WTC11 (cell line): Measurements from ENCODE around the gene ZNF605. TPM values are rescaled to one million over a fixed set of nuclear protein-coding genes. Genes with fewer than 3 reads are reported as not detected.
A peak's percentile ranks its signal among the peaks of the same experiment; 100 is the strongest.
"Not testable (repeated sequence)": the region's sequence is repeated elsewhere in the genome, so short reads cannot be mapped to it uniquely, and the experiment has no call there.

Experiments used
- ATAC-seq: fragments of 200-7000 bp; cut with Tn5 transposase; 2 replicates; pipeline ENCODE4 v1.10.0; 2021; ENCODE audit warnings: mild to moderate bottlenecking, moderate library complexity
- CTCF ChIA-PET: fragments of 300-600 bp; sonication (Branson Sonifier 250); formaldehyde crosslinking; loops from one replicate; lab custom pipeline; 2021; ENCODE audit warnings: antibody characterized with exemption; lab: Charles Lee
- POLR2A ChIA-PET: fragments of 350-600 bp; sonication (Branson Sonifier 250); formaldehyde crosslinking; loops from one replicate; lab custom pipeline; 2021; ENCODE audit warnings: antibody characterized with exemption; lab: Charles Lee
- DNase-seq: peaks from one replicate; pipeline ENCODE4 v3.0.0; 2021; ENCODE audit warnings: low spot score
- H3K27ac Mint-ChIP-seq: 2 replicates; pipeline ENCODE4 v1.8.0; 2021; ENCODE audit warnings: mixed read lengths
- H3K27me3 Mint-ChIP-seq: 2 replicates; pipeline ENCODE4 v1.8.0; 2021; ENCODE audit warnings: low read depth, mild to moderate bottlenecking, moderate library complexity, mixed read lengths
- H3K36me3 Mint-ChIP-seq: 2 replicates; pipeline ENCODE4 v1.8.0; 2021; ENCODE audit warnings: mixed read lengths
- H3K4me1 Mint-ChIP-seq: 2 replicates; pipeline ENCODE4 v1.8.0; 2022; ENCODE audit warnings: mixed read lengths
- H3K4me3 Mint-ChIP-seq: 2 replicates; pipeline ENCODE4 v1.8.0; 2021; ENCODE audit warnings: mild to moderate bottlenecking, moderate library complexity, mixed read lengths
- H3K9me3 Mint-ChIP-seq: 2 replicates; pipeline ENCODE4 v1.8.0; 2021; ENCODE audit warnings: mixed read lengths
- ATF1 ChIP-seq: sonication (generic); formaldehyde crosslinking; IDR thresholded peaks from 2 replicates; pipeline ENCODE4 v1.8.1; 2023; ENCODE audit warnings: mild to moderate bottlenecking, moderate library complexity, missing genetic modification reagents
- CREM ChIP-seq: sonication (generic); formaldehyde crosslinking; IDR thresholded peaks from 2 replicates; pipeline ENCODE4 v1.8.1; 2022; ENCODE audit warnings: mild to moderate bottlenecking, missing genetic modification reagents, moderate library complexity
- MYBL2 ChIP-seq: sonication (generic); formaldehyde crosslinking; IDR thresholded peaks from 2 replicates; pipeline ENCODE4 v1.8.1; 2023; ENCODE audit warnings: mild to moderate bottlenecking, moderate library complexity, missing genetic modification reagents
- TCF7 ChIP-seq: sonication (generic); formaldehyde crosslinking; IDR thresholded peaks from 2 replicates; pipeline ENCODE4 v1.8.0; 2022; ENCODE audit warnings: mild to moderate bottlenecking, low read depth, missing genetic modification reagents, moderate library complexity
- ZNF396 ChIP-seq: fragments of 250-450 bp; sonication (Bioruptor Pico); IDR thresholded peaks from 2 replicates; pipeline ENCODE4 v1.8.0; 2021; ENCODE audit warnings: mild to moderate bottlenecking, moderate library complexity, borderline replicate concordance
- ZNF416 ChIP-seq: fragments of 250-450 bp; sonication (Bioruptor Pico); IDR thresholded peaks from 2 replicates; pipeline ENCODE4 v1.9.0; 2021; ENCODE audit warnings: mild to moderate bottlenecking, inconsistent platforms
- total RNA-seq: library from RNA; stranded (reverse); gene quantifications from 3 replicates; pipeline ENCODE4 v1.2.3, GENCODE V29; 2021
- TF ChIP-seq, protein P1 (sequence below): fragments of 200-600 bp; IDR thresholded peaks from 2 replicates; pipeline ENCODE4 v1.8.0; 2022; ENCODE audit warnings: antibody characterized with exemption
- TF ChIP-seq, protein P2 (sequence below): sonication (generic); formaldehyde crosslinking; IDR thresholded peaks from 2 replicates; pipeline ENCODE4 v1.8.1; 2022; ENCODE audit warnings: mild to moderate bottlenecking, missing genetic modification reagents, moderate library complexity, borderline replicate concordance
- TF ChIP-seq, protein P3 (sequence below): sonication (generic); formaldehyde crosslinking; IDR thresholded peaks from 2 replicates; pipeline ENCODE4 v1.8.1; 2022; ENCODE audit warnings: low read depth, missing genetic modification reagents, borderline replicate concordance
- TF ChIP-seq, protein P4 (sequence below): sonication (generic); formaldehyde crosslinking; IDR thresholded peaks from 2 replicates; pipeline ENCODE4 v1.8.1; 2023; ENCODE audit warnings: mild to moderate bottlenecking, missing genetic modification reagents, borderline replicate concordance
- TF ChIP-seq, protein P5 (sequence below): sonication (generic); formaldehyde crosslinking; IDR thresholded peaks from 2 replicates; pipeline ENCODE4 v1.8.1; 2022; ENCODE audit warnings: mild to moderate bottlenecking, moderate library complexity, missing genetic modification reagents
- TF ChIP-seq, protein P6 (sequence below): sonication (generic); formaldehyde crosslinking; IDR thresholded peaks from 2 replicates; pipeline ENCODE4 v1.8.0; 2023; ENCODE audit warnings: missing genetic modification reagents, mild to moderate bottlenecking, borderline replicate concordance
- TF ChIP-seq, protein P7 (sequence below): sonication (generic); formaldehyde crosslinking; IDR thresholded peaks from 2 replicates; pipeline ENCODE4 v1.8.0; 2022; ENCODE audit warnings: mild to moderate bottlenecking, missing genetic modification reagents

Gene ZNF605
- total RNA-seq, 1 experiment from 2014 or later, result 21.1 TPM

DNA sequence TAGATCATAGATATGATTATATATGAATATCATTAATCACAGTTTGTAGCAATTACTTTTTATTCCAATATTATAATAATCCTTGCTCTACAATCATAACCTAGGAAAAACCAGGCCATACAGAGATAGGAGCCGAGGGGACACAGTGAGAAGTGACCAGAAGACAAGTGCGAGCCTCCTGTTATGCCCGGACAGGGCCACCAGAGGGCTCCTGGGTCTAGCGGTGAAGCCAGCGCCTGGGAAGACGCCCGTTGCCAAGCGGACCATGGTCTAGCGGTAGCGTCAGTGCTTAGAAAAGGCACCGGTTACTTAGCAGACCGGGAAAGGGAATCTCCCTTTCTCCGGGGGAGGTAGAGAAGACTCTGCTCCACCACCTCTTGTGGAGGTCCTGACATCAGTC, 20.8 kb upstream of the ZNF605 start:
- H3K27ac Mint-ChIP-seq, CTCF ChIA-PET, ATAC-seq, H3K4me1 Mint-ChIP-seq, H3K4me3 Mint-ChIP-seq, POLR2A ChIA-PET: not testable (repeated sequence)
- peak; percentile 84 for DNase-seq
- Mint-ChIP-seq H3K27me3 (peaks cover 19% of the 10 kb centered on the region), H3K9me3 (peaks cover 81% of the 10 kb centered on the region), H3K36me3 (peaks cover 50% of the 10 kb centered on the region)
- TF ChIP-seq, protein P1, sequence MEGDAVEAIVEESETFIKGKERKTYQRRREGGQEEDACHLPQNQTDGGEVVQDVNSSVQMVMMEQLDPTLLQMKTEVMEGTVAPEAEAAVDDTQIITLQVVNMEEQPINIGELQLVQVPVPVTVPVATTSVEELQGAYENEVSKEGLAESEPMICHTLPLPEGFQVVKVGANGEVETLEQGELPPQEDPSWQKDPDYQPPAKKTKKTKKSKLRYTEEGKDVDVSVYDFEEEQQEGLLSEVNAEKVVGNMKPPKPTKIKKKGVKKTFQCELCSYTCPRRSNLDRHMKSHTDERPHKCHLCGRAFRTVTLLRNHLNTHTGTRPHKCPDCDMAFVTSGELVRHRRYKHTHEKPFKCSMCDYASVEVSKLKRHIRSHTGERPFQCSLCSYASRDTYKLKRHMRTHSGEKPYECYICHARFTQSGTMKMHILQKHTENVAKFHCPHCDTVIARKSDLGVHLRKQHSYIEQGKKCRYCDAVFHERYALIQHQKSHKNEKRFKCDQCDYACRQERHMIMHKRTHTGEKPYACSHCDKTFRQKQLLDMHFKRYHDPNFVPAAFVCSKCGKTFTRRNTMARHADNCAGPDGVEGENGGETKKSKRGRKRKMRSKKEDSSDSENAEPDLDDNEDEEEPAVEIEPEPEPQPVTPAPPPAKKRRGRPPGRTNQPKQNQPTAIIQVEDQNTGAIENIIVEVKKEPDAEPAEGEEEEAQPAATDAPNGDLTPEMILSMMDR, result peak; percentile 72; the same call in 1 of the 2 replicates

DNA sequence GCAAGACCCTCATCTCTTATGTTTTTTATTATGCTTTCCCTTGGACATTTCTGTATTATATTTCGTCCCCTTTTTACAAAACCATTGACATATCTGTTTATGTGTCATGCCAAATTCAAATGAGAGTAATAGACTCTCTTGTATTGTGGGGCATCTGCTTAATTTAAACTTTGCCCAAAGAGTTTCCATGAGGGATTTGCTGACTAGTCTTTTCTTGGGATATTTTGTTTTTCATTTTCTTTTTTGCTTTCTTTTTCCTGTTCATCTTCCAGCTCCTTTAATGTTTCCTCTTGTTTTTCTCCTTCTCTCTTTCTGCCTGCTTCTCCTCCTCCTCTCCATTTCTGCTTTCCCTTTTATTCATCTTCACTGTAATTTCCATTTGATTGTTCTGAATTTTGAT, 16.3 kb upstream of the ZNF605 start:
- CTCF ChIA-PET, result interaction anchor here (0.6 kb wide), 1 partner anchor 14 kb away, joined by 3 read pairs; the partner anchor contains the start of gene ZNF26
- peaks cover 67% of the 10 kb centered on the region for H3K9me3 Mint-ChIP-seq
- TF ChIP-seq, protein P2, sequence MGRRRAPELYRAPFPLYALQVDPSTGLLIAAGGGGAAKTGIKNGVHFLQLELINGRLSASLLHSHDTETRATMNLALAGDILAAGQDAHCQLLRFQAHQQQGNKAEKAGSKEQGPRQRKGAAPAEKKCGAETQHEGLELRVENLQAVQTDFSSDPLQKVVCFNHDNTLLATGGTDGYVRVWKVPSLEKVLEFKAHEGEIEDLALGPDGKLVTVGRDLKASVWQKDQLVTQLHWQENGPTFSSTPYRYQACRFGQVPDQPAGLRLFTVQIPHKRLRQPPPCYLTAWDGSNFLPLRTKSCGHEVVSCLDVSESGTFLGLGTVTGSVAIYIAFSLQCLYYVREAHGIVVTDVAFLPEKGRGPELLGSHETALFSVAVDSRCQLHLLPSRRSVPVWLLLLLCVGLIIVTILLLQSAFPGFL, result no peak
- TF ChIP-seq, protein P3, sequence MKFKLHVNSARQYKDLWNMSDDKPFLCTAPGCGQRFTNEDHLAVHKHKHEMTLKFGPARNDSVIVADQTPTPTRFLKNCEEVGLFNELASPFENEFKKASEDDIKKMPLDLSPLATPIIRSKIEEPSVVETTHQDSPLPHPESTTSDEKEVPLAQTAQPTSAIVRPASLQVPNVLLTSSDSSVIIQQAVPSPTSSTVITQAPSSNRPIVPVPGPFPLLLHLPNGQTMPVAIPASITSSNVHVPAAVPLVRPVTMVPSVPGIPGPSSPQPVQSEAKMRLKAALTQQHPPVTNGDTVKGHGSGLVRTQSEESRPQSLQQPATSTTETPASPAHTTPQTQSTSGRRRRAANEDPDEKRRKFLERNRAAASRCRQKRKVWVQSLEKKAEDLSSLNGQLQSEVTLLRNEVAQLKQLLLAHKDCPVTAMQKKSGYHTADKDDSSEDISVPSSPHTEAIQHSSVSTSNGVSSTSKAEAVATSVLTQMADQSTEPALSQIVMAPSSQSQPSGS (CRISPR knock-in tag), result no peak
- TF ChIP-seq, protein P4, sequence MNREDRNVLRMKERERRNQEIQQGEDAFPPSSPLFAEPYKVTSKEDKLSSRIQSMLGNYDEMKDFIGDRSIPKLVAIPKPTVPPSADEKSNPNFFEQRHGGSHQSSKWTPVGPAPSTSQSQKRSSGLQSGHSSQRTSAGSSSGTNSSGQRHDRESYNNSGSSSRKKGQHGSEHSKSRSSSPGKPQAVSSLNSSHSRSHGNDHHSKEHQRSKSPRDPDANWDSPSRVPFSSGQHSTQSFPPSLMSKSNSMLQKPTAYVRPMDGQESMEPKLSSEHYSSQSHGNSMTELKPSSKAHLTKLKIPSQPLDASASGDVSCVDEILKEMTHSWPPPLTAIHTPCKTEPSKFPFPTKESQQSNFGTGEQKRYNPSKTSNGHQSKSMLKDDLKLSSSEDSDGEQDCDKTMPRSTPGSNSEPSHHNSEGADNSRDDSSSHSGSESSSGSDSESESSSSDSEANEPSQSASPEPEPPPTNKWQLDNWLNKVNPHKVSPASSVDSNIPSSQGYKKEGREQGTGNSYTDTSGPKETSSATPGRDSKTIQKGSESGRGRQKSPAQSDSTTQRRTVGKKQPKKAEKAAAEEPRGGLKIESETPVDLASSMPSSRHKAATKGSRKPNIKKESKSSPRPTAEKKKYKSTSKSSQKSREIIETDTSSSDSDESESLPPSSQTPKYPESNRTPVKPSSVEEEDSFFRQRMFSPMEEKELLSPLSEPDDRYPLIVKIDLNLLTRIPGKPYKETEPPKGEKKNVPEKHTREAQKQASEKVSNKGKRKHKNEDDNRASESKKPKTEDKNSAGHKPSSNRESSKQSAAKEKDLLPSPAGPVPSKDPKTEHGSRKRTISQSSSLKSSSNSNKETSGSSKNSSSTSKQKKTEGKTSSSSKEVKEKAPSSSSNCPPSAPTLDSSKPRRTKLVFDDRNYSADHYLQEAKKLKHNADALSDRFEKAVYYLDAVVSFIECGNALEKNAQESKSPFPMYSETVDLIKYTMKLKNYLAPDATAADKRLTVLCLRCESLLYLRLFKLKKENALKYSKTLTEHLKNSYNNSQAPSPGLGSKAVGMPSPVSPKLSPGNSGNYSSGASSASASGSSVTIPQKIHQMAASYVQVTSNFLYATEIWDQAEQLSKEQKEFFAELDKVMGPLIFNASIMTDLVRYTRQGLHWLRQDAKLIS, result no peak
- TF ChIP-seq, protein P5, sequence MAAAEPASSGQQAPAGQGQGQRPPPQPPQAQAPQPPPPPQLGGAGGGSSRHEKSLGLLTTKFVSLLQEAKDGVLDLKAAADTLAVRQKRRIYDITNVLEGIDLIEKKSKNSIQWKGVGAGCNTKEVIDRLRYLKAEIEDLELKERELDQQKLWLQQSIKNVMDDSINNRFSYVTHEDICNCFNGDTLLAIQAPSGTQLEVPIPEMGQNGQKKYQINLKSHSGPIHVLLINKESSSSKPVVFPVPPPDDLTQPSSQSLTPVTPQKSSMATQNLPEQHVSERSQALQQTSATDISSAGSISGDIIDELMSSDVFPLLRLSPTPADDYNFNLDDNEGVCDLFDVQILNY, result no peak
- TF ChIP-seq MYBL2 (CRISPR knock-in tag) (no peak), CREM (no peak), ATF1 (CRISPR knock-in tag) (no peak), ZNF416 (CRISPR knock-in tag) (no peak), ZNF396 (no peak), TCF7 (CRISPR knock-in tag) (no peak)
- TF ChIP-seq, protein P6, sequence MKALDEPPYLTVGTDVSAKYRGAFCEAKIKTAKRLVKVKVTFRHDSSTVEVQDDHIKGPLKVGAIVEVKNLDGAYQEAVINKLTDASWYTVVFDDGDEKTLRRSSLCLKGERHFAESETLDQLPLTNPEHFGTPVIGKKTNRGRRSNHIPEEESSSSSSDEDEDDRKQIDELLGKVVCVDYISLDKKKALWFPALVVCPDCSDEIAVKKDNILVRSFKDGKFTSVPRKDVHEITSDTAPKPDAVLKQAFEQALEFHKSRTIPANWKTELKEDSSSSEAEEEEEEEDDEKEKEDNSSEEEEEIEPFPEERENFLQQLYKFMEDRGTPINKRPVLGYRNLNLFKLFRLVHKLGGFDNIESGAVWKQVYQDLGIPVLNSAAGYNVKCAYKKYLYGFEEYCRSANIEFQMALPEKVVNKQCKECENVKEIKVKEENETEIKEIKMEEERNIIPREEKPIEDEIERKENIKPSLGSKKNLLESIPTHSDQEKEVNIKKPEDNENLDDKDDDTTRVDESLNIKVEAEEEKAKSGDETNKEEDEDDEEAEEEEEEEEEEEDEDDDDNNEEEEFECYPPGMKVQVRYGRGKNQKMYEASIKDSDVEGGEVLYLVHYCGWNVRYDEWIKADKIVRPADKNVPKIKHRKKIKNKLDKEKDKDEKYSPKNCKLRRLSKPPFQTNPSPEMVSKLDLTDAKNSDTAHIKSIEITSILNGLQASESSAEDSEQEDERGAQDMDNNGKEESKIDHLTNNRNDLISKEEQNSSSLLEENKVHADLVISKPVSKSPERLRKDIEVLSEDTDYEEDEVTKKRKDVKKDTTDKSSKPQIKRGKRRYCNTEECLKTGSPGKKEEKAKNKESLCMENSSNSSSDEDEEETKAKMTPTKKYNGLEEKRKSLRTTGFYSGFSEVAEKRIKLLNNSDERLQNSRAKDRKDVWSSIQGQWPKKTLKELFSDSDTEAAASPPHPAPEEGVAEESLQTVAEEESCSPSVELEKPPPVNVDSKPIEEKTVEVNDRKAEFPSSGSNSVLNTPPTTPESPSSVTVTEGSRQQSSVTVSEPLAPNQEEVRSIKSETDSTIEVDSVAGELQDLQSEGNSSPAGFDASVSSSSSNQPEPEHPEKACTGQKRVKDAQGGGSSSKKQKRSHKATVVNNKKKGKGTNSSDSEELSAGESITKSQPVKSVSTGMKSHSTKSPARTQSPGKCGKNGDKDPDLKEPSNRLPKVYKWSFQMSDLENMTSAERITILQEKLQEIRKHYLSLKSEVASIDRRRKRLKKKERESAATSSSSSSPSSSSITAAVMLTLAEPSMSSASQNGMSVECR, result no peak
- TF ChIP-seq, protein P7, sequence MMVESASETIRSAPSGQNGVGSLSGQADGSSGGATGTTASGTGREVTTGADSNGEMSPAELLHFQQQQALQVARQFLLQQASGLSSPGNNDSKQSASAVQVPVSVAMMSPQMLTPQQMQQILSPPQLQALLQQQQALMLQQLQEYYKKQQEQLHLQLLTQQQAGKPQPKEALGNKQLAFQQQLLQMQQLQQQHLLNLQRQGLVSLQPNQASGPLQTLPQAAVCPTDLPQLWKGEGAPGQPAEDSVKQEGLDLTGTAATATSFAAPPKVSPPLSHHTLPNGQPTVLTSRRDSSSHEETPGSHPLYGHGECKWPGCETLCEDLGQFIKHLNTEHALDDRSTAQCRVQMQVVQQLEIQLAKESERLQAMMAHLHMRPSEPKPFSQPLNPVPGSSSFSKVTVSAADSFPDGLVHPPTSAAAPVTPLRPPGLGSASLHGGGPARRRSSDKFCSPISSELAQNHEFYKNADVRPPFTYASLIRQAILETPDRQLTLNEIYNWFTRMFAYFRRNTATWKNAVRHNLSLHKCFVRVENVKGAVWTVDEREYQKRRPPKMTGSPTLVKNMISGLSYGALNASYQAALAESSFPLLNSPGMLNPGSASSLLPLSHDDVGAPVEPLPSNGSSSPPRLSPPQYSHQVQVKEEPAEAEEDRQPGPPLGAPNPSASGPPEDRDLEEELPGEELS (CRISPR knock-in tag), result no peak

More for the DNA sequence above, 16.3 kb upstream of the ZNF605 start:
- peaks cover 42% of the 10 kb centered on the region for H3K36me3 Mint-ChIP-seq
- DNase-seq (no peak), ATAC-seq (no peak)
- H3K4me1 Mint-ChIP-seq, result no peaks in the 10 kb centered on the region
- H3K4me3 Mint-ChIP-seq, result no peak overlapping the region
- POLR2A ChIA-PET, result no interaction called here
- H3K27ac Mint-ChIP-seq, result no peak overlapping the region
- peaks cover 9% of the 10 kb centered on the region for H3K27me3 Mint-ChIP-seq
